Gastrocnemius medialis (tissue), 4 donors: ENCODE results near the gene TPSB2. TPM values are rescaled to one million over a fixed set of nuclear protein-coding genes. Genes with fewer than 3 reads are reported as not detected.

Experiments used
- ATAC-seq, 2 donors: fragments of 150-250 bp; one replicate each; pipeline ENCODE4 v1.9.1; 2016
- DNase-seq, 2 donors: peaks; one replicate each; pipeline ENCODE4 v3.0.0-alpha.2; 2019
- H3K27ac ChIP-seq, 4 donors: fragments of 200-600 bp; sonication (generic); 1 replicate in 1 of 4; 2 replicates in 3 of 4; pipeline ENCODE4 v1.5.1; 2016 to 2018; ENCODE audit warnings: mild to moderate bottlenecking in 2 of 4, moderate library complexity in 1 of 4
- H3K27me3 ChIP-seq, 3 donors: fragments of 200-600 bp; sonication (generic) in 2 of 3; 1 replicate in 1 of 3; 2 replicates in 2 of 3; pipeline versions ENCODE4 v1.5.1 to v1.6.0; 2016 to 2019; ENCODE audit warnings: mild to moderate bottlenecking in 1 of 3, moderate library complexity in 1 of 3
- H3K36me3 ChIP-seq, 2 donors: fragments of 200-600 bp; sonication (generic) in 1 of 2; one replicate each; pipeline ENCODE4 v1.5.1; 2017 to 2018
- H3K4me1 ChIP-seq, 2 donors: fragments of 200-600 bp; sonication (generic) in 1 of 2; one replicate each; pipeline ENCODE4 v1.5.1; 2016 to 2017; ENCODE audit warnings: mild to moderate bottlenecking in 2 of 2
- H3K4me3 ChIP-seq, 4 donors: fragments of 200-600 bp; sonication (generic) in 3 of 4; 1 replicate in 1 of 4; 2 replicates in 3 of 4; pipeline ENCODE4 v1.5.1; 2016 to 2019; ENCODE audit warnings: mild to moderate bottlenecking in 2 of 4
- H3K9me3 ChIP-seq, 3 donors: fragments of 200-600 bp; sonication (generic) in 2 of 3; 1 replicate in 1 of 3; 2 replicates in 2 of 3; pipeline ENCODE4 v1.5.1; 2016 to 2019
- POLR2A ChIP-seq, 2 donors: fragments of 450-650 bp; IDR thresholded peaks; one replicate each; pipeline ENCODE4 v1.6.1; 2017; ENCODE audit warnings: antibody characterized with exemption in 2 of 2, mild to moderate bottlenecking in 2 of 2, moderate library complexity in 2 of 2
- in situ Hi-C, 4 donors: fragments of 200-750 bp; cut with MboI; loops; one replicate each; pipeline versions ENCODE4 v1.15.0 to v1.8.0; 2017; ENCODE audit warnings: low sequenced_read_pairs in 4 of 4
- intact Hi-C: fragments of 100-400 bp; cut with DNase I; formaldehyde crosslinking; loops from one replicate; pipeline ENCODE4 v1.15.1; 2023; ENCODE audit warnings: low total_unique reads
- total RNA-seq, 4 donors: library from RNA; depleted of rRNA; stranded (reverse); fragments of >200 nt; gene quantifications; one replicate each; pipeline versions ENCODE4 v1.1.0 to v1.2.3, GENCODE V29; 2016
- TF ChIP-seq, protein P1 (sequence below), 5 experiments: fragments of 450-650 bp in 3 of 5; fragments of 200-600 bp in 2 of 5; sonication (generic) in 2 of 5; IDR thresholded peaks in 4 of 5; conservative IDR thresholded peaks in 1 of 5; 1 replicate in 4 of 5; 2 replicates in 1 of 5; pipeline ENCODE4 v1.5.1; 2016 to 2019; ENCODE audit warnings: antibody characterized with exemption in 5 of 5, mild to moderate bottlenecking in 3 of 5, moderate library complexity in 3 of 5

Gene TPSB2
- total RNA-seq, 4 donors from 2014 or later: 3.7 to 14.3 (median 9.5) TPM

DNA sequence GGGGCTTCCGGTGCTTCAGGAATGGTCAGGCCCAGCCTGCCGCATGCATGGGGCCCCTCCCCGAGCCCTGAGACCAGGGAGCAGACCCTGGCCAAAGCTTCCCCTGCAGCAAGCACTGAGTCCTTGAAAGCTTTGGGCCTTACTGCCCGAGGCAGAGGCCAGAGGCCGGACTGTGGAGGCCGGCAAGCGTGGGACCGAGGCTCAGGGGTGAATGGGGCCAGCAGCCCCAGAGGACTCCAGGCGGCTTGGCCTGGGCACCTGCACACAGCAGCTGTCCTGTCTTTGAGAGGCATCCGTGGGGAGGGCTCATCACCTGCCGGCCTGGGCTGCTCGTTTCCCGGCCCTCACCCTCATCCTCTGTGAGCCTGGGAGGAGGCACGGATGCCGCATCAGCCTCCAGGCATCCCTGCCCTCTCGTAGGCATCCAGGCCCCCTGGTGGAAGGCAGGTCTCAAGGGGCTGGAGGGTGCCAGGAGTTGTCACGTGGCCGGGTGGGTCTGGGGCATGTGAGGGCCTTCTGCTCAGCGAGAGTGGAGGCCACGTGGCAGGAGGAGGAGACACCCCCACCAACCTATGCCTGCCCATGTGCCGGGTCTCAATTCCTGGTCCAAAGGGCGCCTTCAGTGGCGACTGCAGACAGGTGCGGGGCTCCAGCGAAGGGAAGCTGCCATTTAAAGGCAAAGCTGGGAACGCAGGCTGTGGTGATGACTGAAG, 45.7 kb downstream of the TPSB2 start:
- Histone ChIP-seq H3K9me3 (no peaks in the 10 kb centered on the region), H3K27me3 (peaks cover 17 to 46% (median 45%) of the 10 kb centered on the region in 3 donors), H3K36me3 (no peaks in the 10 kb centered on the region), H3K4me3 (no peak overlapping the region), H3K4me1 (peaks cover 0 to 7% of the 10 kb centered on the region in 2 donors), H3K27ac (no peak overlapping the region)
- TF ChIP-seq, protein P1, sequence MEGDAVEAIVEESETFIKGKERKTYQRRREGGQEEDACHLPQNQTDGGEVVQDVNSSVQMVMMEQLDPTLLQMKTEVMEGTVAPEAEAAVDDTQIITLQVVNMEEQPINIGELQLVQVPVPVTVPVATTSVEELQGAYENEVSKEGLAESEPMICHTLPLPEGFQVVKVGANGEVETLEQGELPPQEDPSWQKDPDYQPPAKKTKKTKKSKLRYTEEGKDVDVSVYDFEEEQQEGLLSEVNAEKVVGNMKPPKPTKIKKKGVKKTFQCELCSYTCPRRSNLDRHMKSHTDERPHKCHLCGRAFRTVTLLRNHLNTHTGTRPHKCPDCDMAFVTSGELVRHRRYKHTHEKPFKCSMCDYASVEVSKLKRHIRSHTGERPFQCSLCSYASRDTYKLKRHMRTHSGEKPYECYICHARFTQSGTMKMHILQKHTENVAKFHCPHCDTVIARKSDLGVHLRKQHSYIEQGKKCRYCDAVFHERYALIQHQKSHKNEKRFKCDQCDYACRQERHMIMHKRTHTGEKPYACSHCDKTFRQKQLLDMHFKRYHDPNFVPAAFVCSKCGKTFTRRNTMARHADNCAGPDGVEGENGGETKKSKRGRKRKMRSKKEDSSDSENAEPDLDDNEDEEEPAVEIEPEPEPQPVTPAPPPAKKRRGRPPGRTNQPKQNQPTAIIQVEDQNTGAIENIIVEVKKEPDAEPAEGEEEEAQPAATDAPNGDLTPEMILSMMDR (IDR thresholded peaks at IDR 0.05 in 4 of 5, conservative IDR thresholded peaks at IDR 0.05 in 1 of 5): no peak
- TF ChIP-seq POLR2A (IDR thresholded peaks at IDR 0.05): no peak
- intact Hi-C loops: no loop called here
- in situ Hi-C loops: no loop called here
- DNase-seq (no peak), ATAC-seq (no peak)

DNA sequence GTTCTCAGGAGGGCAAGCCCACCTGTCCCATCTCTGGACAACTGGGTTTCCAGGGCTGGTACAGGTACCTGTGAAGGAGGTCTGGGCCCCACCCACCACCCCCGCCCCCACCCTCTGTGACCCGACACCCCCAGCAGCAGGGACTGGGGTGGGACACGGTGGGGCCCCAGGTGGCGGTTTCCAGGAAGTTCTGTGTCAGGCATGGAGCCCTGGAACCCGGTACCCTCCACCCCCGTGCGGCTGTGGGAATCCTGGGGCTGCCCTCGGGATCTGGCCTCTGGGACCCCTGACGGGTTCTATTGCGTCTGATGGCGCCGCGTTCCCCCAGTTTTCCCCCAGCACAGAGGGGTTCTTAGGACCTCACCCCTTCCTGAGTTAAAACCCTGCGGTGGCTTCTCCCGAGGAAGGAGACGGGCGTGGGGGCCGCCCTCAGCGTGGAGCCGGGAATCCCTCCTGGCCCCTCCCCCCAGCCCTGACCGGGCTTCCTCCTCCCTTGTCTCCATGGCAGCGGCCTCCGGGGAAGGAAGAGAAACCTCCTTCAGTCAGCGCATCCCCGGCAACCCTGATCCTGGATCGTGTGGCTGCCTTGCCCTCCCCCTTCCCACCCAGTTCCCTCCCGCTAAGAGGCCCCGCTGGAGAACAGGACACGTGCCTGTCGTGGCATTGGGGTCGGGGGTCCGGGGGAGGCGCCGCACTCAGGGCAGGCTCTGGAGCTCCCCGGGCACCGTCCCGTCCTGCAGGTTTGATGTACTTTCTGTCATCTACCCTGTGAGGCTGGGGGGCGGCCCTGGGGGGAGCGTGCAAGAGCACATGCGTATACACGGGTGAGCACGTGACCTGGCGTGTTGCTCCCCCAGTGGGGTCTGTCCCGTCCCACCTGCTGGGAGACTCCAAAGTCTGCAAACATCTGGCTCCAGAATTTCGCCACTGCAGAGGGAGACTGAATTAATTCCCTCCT, 46.8 kb downstream of the TPSB2 start:
- ATAC-seq: no peak
- no peak for DNase-seq
- peaks cover 17 to 55% (median 55%) of the 10 kb centered on the region in 3 donors for H3K27me3 ChIP-seq
- H3K4me3 ChIP-seq: no peak overlapping the region
- H3K36me3 ChIP-seq: no peaks in the 10 kb centered on the region
- no peak for TF ChIP-seq POLR2A (IDR thresholded peaks at IDR 0.05)
- TF ChIP-seq, protein P1 (IDR thresholded peaks at IDR 0.05 in 4 of 5, conservative IDR thresholded peaks at IDR 0.05 in 1 of 5): no peak
- H3K27ac ChIP-seq: peak overlapping the region in 2 of 4 donors; percentile 58 to 64
- H3K9me3 ChIP-seq: no peaks in the 10 kb centered on the region
- H3K4me1 ChIP-seq: peaks cover 0 to 7% of the 10 kb centered on the region in 2 donors
- in situ Hi-C loops (no loop called here), intact Hi-C loops (no loop called here)

DNA sequence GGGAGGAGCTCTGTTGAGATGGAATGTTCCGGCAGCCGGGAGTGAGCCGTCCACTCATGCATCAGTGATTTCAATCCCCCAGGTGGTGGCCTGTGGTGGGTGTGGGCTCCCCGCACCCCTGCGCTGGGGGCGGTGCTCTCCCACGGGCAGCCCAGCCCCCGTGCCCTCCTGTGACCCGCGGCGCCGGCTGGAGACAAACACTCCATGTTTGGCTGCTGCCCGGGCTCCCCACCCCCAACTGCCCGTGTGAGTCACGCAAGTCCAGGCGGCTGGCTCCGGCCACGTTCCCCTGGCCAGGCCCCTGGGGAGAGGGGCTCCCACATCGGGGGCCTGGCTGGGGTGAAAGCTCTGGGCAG, 47.7 kb downstream of the TPSB2 start:
- intact Hi-C loops: no loop called here
- H3K4me3 ChIP-seq: no peak overlapping the region
- in situ Hi-C loops: no loop called here
- no peak for ATAC-seq
- TF ChIP-seq, protein P1 (IDR thresholded peaks at IDR 0.05 in 4 of 5, conservative IDR thresholded peaks at IDR 0.05 in 1 of 5): no peak
- no peak for TF ChIP-seq POLR2A (IDR thresholded peaks at IDR 0.05)
- no peaks in the 10 kb centered on the region for H3K36me3 ChIP-seq
- peak; percentile 6 to 35 for DNase-seq
- no peaks in the 10 kb centered on the region for H3K9me3 ChIP-seq
- H3K27me3 ChIP-seq: peaks cover 17 to 58% (median 55%) of the 10 kb centered on the region in 3 donors
- peaks cover 0 to 7% of the 10 kb centered on the region in 2 donors for H3K4me1 ChIP-seq
- H3K27ac ChIP-seq: peak overlapping the region in 2 of 4 donors; percentile 58 to 64

DNA sequence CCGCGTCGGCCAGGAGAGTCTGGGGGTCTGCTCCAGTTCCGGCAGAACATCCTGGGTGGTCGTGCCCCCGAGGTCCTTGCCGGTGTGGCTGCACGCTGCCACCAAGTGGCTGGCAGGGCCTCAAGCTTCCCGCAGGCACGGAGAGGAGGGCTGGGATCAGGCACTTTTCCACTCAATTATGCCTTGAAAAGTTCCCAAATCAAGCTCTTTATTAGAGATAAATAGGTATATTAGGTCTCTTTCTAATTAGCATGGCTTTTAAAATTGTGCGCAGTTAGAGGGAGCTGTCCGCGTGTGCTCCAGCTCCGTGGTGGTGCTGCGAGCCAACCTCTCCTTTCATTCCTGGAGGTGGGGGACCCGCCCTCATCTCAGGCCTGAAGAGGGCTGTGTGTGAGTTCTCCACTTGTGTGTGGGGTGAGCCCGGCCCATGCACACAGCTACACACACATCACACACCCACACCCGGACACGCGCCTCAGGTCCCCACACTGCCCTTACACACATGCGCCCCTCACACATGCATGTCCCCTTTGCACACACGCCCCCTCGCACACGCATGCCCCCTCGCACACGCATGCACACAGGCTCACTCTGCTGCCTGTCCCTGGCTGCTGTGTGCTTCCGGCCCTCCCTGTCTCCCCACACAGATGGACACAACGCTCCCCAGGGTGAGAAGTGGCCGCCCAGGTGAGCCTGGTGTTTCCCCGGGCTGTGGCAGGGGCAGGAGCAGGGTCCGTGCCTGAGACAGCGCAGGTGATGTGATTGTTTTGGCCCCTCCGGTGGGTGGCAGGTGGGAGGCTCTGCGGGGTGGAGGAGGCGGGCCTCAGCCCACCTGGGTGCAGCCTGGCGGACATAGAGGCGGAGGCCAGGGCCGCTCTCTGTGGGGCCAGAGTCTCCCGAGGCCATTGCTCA, 48.3 kb downstream of the TPSB2 start:
- no peak for ATAC-seq
- H3K27ac ChIP-seq: peak overlapping the region; percentile 41 to 63 (median 55)
- intact Hi-C loops (no loop called here), in situ Hi-C loops (no loop called here)
- no peak for DNase-seq
- peaks cover 18 to 64% (median 55%) of the 10 kb centered on the region in 3 donors for H3K27me3 ChIP-seq
- no peaks in the 10 kb centered on the region for H3K9me3 ChIP-seq
- H3K36me3 ChIP-seq: no peaks in the 10 kb centered on the region
- H3K4me3 ChIP-seq: no peak overlapping the region
- TF ChIP-seq POLR2A (IDR thresholded peaks at IDR 0.05): no peak
- TF ChIP-seq, protein P1 (IDR thresholded peaks at IDR 0.05 in 4 of 5, conservative IDR thresholded peaks at IDR 0.05 in 1 of 5): no peak
- peaks cover 0 to 7% of the 10 kb centered on the region in 2 donors for H3K4me1 ChIP-seq
